Measurements from ENCODE around the gene C9orf152. TPM values are rescaled to one million over a fixed set of nuclear protein-coding genes. Genes with fewer than 3 reads are reported as not detected.

The C9orf152 gene
- total and polyA plus RNA-seq, 9 of the 15 experiments (the other 6 are each of a cell fraction or from before 2014, with no cell fraction given) = not detected

GRCh38 chr9:110255463-110256379, 47.8 kb upstream of the C9orf152 start (continued):
- peak; percentile 50 for TF ChIP-seq MGA (IDR thresholded peaks at IDR 0.05)
- TF ChIP-seq NRF1 (conservative IDR thresholded peaks at IDR 0.05 in 1 of 2, IDR thresholded peaks at IDR 0.05 in 1 of 2) = peak in 1 of 2 experiments; percentile 42; a peak in 2 of 4 replicates
- TF ChIP-seq SAP30 (IDR thresholded peaks at IDR 0.05; ENCODE audit: borderline replicate concordance, insufficient read depth, low read depth, low read length, poor library complexity, severe bottlenecking) = peak; percentile 59
- TF ChIP-seq SIN3A (IDR thresholded peaks at IDR 0.05; ENCODE audit: borderline replicate concordance in 2 of 2, control insufficient read depth in 1 of 2, low read depth in 2 of 2, low read length in 2 of 2) = peak in 1 of 2 experiments; percentile 92; a peak in 2 of 4 replicates
- peak; percentile 28 for TF ChIP-seq TAF1 (IDR thresholded peaks at IDR 0.05; ENCODE audit: control insufficient read depth, extremely low read depth, insufficient read depth, low read length, severe bottlenecking)
- TF ChIP-seq USF1 (CRISPR knock-in tag; IDR thresholded peaks at IDR 0.05) = peak; percentile 55
- peak; percentile 50 for TF ChIP-seq HES1 (IDR thresholded peaks at IDR 0.05; ENCODE audit: low read depth)
- peak; percentile 16 for TF ChIP-seq CCNT2 (IDR thresholded peaks at IDR 0.05; ENCODE audit: borderline replicate concordance, extremely low read depth, insufficient read length, low read depth, low read length)
- TF ChIP-seq ARID3A (IDR thresholded peaks at IDR 0.05; ENCODE audit: borderline replicate concordance, low read depth, low read length) = no peak

Data from K562 (cell line).